Epithelial cell of esophagus (primary cell): Measurements from ENCODE around the gene GGTA1.
A peak's percentile ranks its signal among the peaks of the same experiment; 100 is the strongest.

Experiments used
- DNase-seq: peaks from one replicate; pipeline ENCODE4 v3.0.0; 2010; ENCODE audit warnings: low read depth
- H3K4me3 ChIP-seq: 2 replicates; pipeline ENCODE4 v1.5.1; 2011; ENCODE audit warnings: mild to moderate bottlenecking, low read length, control low read depth
- CTCF ChIP-seq: IDR thresholded peaks from 2 replicates; pipeline ENCODE4 v1.5.1; 2011; ENCODE audit warnings: low read depth, mild to moderate bottlenecking, low read length, control low read depth, inconsistent platforms; ENCODE audit not compliant: insufficient read depth; ENCODE audit errors: missing control alignments

GGTA1 gene

GRCh38 chr9:121499427-121500164 lies at the start of gene GGTA1:
Gene GGTA1, minus strand, starts transcription at chr9:121499844. Its CDS starts 31,922 bp downstream, at chr9:121467922.
- TF ChIP-seq CTCF: no peak
- peak within 1 kb of the TSS; percentile 38 for H3K4me3 ChIP-seq
- peak; percentile 61 for DNase-seq

- no peak for TF ChIP-seq CTCF
- no peak for DNase-seq
- H3K4me3 ChIP-seq: no peak overlapping the region
Observed at GRCh38 chr9:121548666-121549065, 49.0 kb upstream of the GGTA1 start.

GRCh38 chr9:121545875-121546423 lies 46.3 kb upstream of the GGTA1 start:
- no peak overlapping the region for H3K4me3 ChIP-seq
- DNase-seq: peak; percentile 93
- peak; percentile 80 for TF ChIP-seq CTCF

- TF ChIP-seq CTCF: no peak
- DNase-seq: no peak
- H3K4me3 ChIP-seq: no peak overlapping the region
Observed at GRCh38 chr9:121545150-121545874, 45.7 kb upstream of the GGTA1 start.

GRCh38 chr9:121542025-121542424 lies 42.4 kb upstream of the GGTA1 start:
- no peak for DNase-seq
- no peak for TF ChIP-seq CTCF

GRCh38 chr9:121541256-121541655 lies 41.6 kb upstream of the GGTA1 start:
- no peak for DNase-seq
- TF ChIP-seq CTCF: no peak
- no peak overlapping the region for H3K4me3 ChIP-seq

More at GRCh38 chr9:121542025-121542424, 42.4 kb upstream of the GGTA1 start:
- no peak overlapping the region for H3K4me3 ChIP-seq
